ENCODE results near the gene OPA3. TPM values are rescaled to one million over a fixed set of nuclear protein-coding genes. Genes with fewer than 3 reads are reported as not detected.
A peak's percentile ranks its signal among the peaks of the same experiment; 100 is the strongest.

OPA3 gene
- total and polyA plus RNA-seq, 2 donors (not counting 1 experiment from before 2014, with no cell fraction given): 7.3 to 11.2 TPM

GRCh38 chr19:45492137-45492626 is 92.4 kb downstream of the OPA3 start:
- no peak overlapping the region for H3K9ac ChIP-seq (ENCODE audit: low read length)
- 100% methylated on average over 2 of the region's 5 CpGs for WGBS (ENCODE audit: insufficient coverage)
- POLR2A ChIA-PET: no interaction called here

More at GRCh38 chr19:45492137-45492626, 92.4 kb downstream of the OPA3 start:
- Mint-ChIP-seq H3K4me1 (peaks cover 20% of the 10 kb centered on the region), H3K27ac (no peak overlapping the region), H3K4me3 (no peak overlapping the region), H3K27me3 (peaks cover 21% of the 10 kb centered on the region), H3K9me3 (ENCODE audit: insufficient read depth) (no peaks in the 10 kb centered on the region)
- Histone ChIP-seq H3K79me2 (ENCODE audit: control insufficient read depth, insufficient read depth, low read length) (peaks cover 5% of the 10 kb centered on the region), H3K4me1 (ENCODE audit: control insufficient read depth in 2 of 2, insufficient read depth in 2 of 2, low read length in 2 of 2) (peaks cover 22 to 25% of the 10 kb centered on the region in 2 donors), H3K36me3 (replicated peaks in 1 of 2; ENCODE audit: control extremely low read depth in 1 of 2, control insufficient read depth in 1 of 2, extremely low read depth in 1 of 2, insufficient read depth in 2 of 2, low read length in 1 of 2) (no peaks in the 10 kb centered on the region), H3K27ac (ENCODE audit: low read length in 2 of 2) (no peak overlapping the region), H3K4me3 (ENCODE audit: control extremely low read depth in 1 of 5, extremely low read depth in 1 of 5, insufficient read depth in 1 of 5, low read depth in 2 of 5, low read length in 4 of 5) (no peak overlapping the region), H3K27me3 (replicated peaks in 1 of 4; ENCODE audit: control extremely low read depth in 1 of 4, control insufficient read depth in 3 of 4, insufficient read depth in 4 of 4, low read length in 3 of 4) (peaks cover 0 to 43% (median 22%) of the 10 kb centered on the region in 4 experiments), H2AFZ (ENCODE audit: insufficient read depth, low read depth, low read length, poor library complexity, severe bottlenecking) (no peak overlapping the region), H4K20me1 (ENCODE audit: control insufficient read depth, insufficient read depth, low read length, poor library complexity, severe bottlenecking) (peaks cover 11% of the 10 kb centered on the region), H3K4me2 (replicated peaks; ENCODE audit: low read depth, low read length, poor library complexity, severe bottlenecking) (peak overlapping the region; percentile 49), H3K9me3 (ENCODE audit: control extremely low read depth in 1 of 3, control insufficient read depth in 2 of 3, insufficient read depth in 1 of 3, low read length in 2 of 3) (peaks cover 0 to 15% (median 0%) of the 10 kb centered on the region in 3 donors)
- ATAC-seq (ENCODE audit: low read depth) (no peak), DNase-seq (no peak)
- no peak for TF ChIP-seq CTCF (IDR thresholded peaks at IDR 0.05)
- no peak for TF ChIP-seq EZH2 (IDR thresholded peaks at IDR 0.05; ENCODE audit: borderline replicate concordance, insufficient read depth, low read depth, low read length, poor library complexity, severe bottlenecking)
- intact Hi-C loops (cut with micrococcal nuclease): loop anchor here (2.0 kb wide), 1 partner anchor 67 kb away; no protein-coding TSS in a partner anchor
- CTCF ChIA-PET: interaction anchor here (1.2 kb wide), 1 partner anchor 13 kb away, joined by 4 read pairs; no protein-coding TSS in a partner anchor

Data from B cell (primary cell).